ENCODE results near the gene OR6B3.

OR6B3 gene

GRCh38 chr2:240053173-240054155 lies at the start of gene OR6B3:
TSS of gene OR6B3 (minus strand) at chr2:240053521.
- in situ Hi-C loops (cut with MboI; ENCODE audit: low sequenced_read_pairs, unreplicated experiment), result no loop called here

GRCh38 chr2:240098349-240098748 lies 45.0 kb upstream of the OR6B3 start:
- no peak for TF ChIP-seq CTCF (IDR thresholded peaks at IDR 0.05; ENCODE audit: borderline replicate concordance, control extremely low read depth, extremely low read depth, insufficient read depth, missing control alignments)
- DNase-seq (ENCODE audit: low spot score), result no peak
- in situ Hi-C loops (cut with MboI; ENCODE audit: low sequenced_read_pairs, unreplicated experiment), result no loop called here

More at GRCh38 chr2:240053173-240054155, at the start of gene OR6B3:
- no peak for TF ChIP-seq CTCF (IDR thresholded peaks at IDR 0.05; ENCODE audit: borderline replicate concordance, control extremely low read depth, extremely low read depth, insufficient read depth, missing control alignments)
- DNase-seq (ENCODE audit: low spot score), result no peak

GRCh38 chr2:240095556-240096523 lies 42.5 kb upstream of the OR6B3 start:
- in situ Hi-C loops (cut with MboI; ENCODE audit: low sequenced_read_pairs, unreplicated experiment), result no loop called here
- no peak for TF ChIP-seq CTCF (IDR thresholded peaks at IDR 0.05; ENCODE audit: borderline replicate concordance, control extremely low read depth, extremely low read depth, insufficient read depth, missing control alignments)
- no peak for DNase-seq (ENCODE audit: low spot score)

GRCh38 chr2:240089306-240089705 lies 36.0 kb upstream of the OR6B3 start:
- no peak for DNase-seq (ENCODE audit: low spot score)
- no peak for TF ChIP-seq CTCF (IDR thresholded peaks at IDR 0.05; ENCODE audit: borderline replicate concordance, control extremely low read depth, extremely low read depth, insufficient read depth, missing control alignments)
- in situ Hi-C loops (cut with MboI; ENCODE audit: low sequenced_read_pairs, unreplicated experiment), result no loop called here

- in situ Hi-C loops (cut with MboI; ENCODE audit: low sequenced_read_pairs, unreplicated experiment), result no loop called here
- no peak for TF ChIP-seq CTCF (IDR thresholded peaks at IDR 0.05; ENCODE audit: borderline replicate concordance, control extremely low read depth, extremely low read depth, insufficient read depth, missing control alignments)
These were observed 33.2 kb upstream of the OR6B3 start for GRCh38 chr2:240086563-240086962.

GRCh38 chr2:240078631-240079030 lies 25.3 kb upstream of the OR6B3 start:
- in situ Hi-C loops (cut with MboI; ENCODE audit: low sequenced_read_pairs, unreplicated experiment), result no loop called here
- no peak for TF ChIP-seq CTCF (IDR thresholded peaks at IDR 0.05; ENCODE audit: borderline replicate concordance, control extremely low read depth, extremely low read depth, insufficient read depth, missing control alignments)
- no peak for DNase-seq (ENCODE audit: low spot score)

More at GRCh38 chr2:240086563-240086962, 33.2 kb upstream of the OR6B3 start:
- no peak for DNase-seq (ENCODE audit: low spot score)

Data from GM13976 (cell line).